IMR-90 (cell line): ENCODE data around the gene FAM227B. TPM values are rescaled to one million over a fixed set of nuclear protein-coding genes. Genes with fewer than 3 reads are reported as not detected.

ENCODE experiments used
- ATAC-seq: fragments of 200-7000 bp; cut with Tn5 transposase; 2 replicates; pipeline ENCODE4 v1.9.1; 2020; ENCODE audit warnings: low read depth, mild to moderate bottlenecking, moderate library complexity
- BruUV-seq: library from RNA; stranded (reverse); fragments of 400-500 nt; replicated peaks from 2 replicates; lab custom pipeline; 2021; lab: Mats Ljungman, UMichigan
- CTCF ChIA-PET: fragments of 300-600 bp; formaldehyde crosslinking; extraction: SDS; loops from one replicate; lab custom pipeline; 2021; ENCODE audit warnings: antibody characterized with exemption; lab: Yijun Ruan, JAX
- POLR2A ChIA-PET: fragments of 300-600 bp; sonication (Branson Sonifier 250); formaldehyde crosslinking; loops from one replicate; lab custom pipeline; 2022; ENCODE audit warnings: antibody characterized with exemption; ENCODE audit not compliant: unreplicated experiment; lab: Charles Lee
- DNase-seq: peaks from one replicate; pipeline ENCODE4 v3.0.0; 2013
- H2AFZ ChIP-seq: replicated peaks from 2 replicates; pipeline ENCODE3; 2013; ENCODE audit warnings: low read length, mild to moderate bottlenecking; ENCODE audit not compliant: poor library complexity
- H2AK5ac ChIP-seq: 2 replicates; pipeline ENCODE4 v1.6.1; 2013; ENCODE audit warnings: low read depth, low read length, inconsistent platforms
- H2AK9ac ChIP-seq: replicated peaks from 2 replicates; pipeline ENCODE3; 2013; ENCODE audit warnings: mild to moderate bottlenecking, low read depth, low read length, moderate library complexity; ENCODE audit not compliant: poor library complexity
- H2BK120ac ChIP-seq: 2 replicates; pipeline ENCODE4 v1.6.1; 2013; ENCODE audit warnings: low read depth, low read length, inconsistent platforms
- H2BK15ac ChIP-seq: 3 replicates; pipeline ENCODE4 v1.6.1; 2013; ENCODE audit warnings: low read depth, low read length, inconsistent platforms
- H2BK20ac ChIP-seq: 2 replicates; pipeline ENCODE4 v1.6.1; 2013; ENCODE audit warnings: low read depth, mild to moderate bottlenecking, inconsistent platforms, low read length, moderate library complexity
- H2BK5ac ChIP-seq: 2 replicates; pipeline ENCODE4 v1.6.1; 2013; ENCODE audit warnings: mild to moderate bottlenecking, low read depth, low read length, inconsistent platforms; ENCODE audit not compliant: poor library complexity, severe bottlenecking
- H3K14ac ChIP-seq: replicated peaks from 2 replicates; pipeline ENCODE4 v1.6.1; 2013; ENCODE audit warnings: low read depth, low read length, inconsistent platforms
- H3K18ac ChIP-seq: 2 replicates; pipeline ENCODE4 v1.6.1; 2013; ENCODE audit warnings: low read depth, low read length, control low read depth
- H3K23ac ChIP-seq: 2 replicates; pipeline ENCODE4 v1.6.1; 2013; ENCODE audit warnings: low read depth, low read length, inconsistent platforms
- H3K27ac ChIP-seq: 2 replicates; pipeline ENCODE4 v1.5.1; 2013; ENCODE audit warnings: mild to moderate bottlenecking, control low read depth, low read length; ENCODE audit not compliant: insufficient read depth
- H3K27me3 ChIP-seq: 2 replicates; pipeline ENCODE4 v1.6.1; 2013; ENCODE audit warnings: low read length; ENCODE audit not compliant: control insufficient read depth, insufficient read depth
- H3K36me3 ChIP-seq: 2 replicates; pipeline ENCODE4 v1.6.1; 2013; ENCODE audit warnings: low read length, mixed read lengths; ENCODE audit not compliant: control insufficient read depth, insufficient read depth
- H3K4ac ChIP-seq: 2 replicates; pipeline ENCODE4 v1.6.1; 2013; ENCODE audit warnings: low read depth, low read length, inconsistent platforms
- H3K4me1 ChIP-seq: 2 replicates; pipeline ENCODE4 v1.6.1; 2013; ENCODE audit warnings: low read length, mixed read lengths; ENCODE audit not compliant: control insufficient read depth, insufficient read depth
- H3K4me2 ChIP-seq: 2 replicates; pipeline ENCODE4 v1.6.1; 2013; ENCODE audit warnings: low read depth, mild to moderate bottlenecking, control low read depth, low read length, moderate library complexity
- H3K4me3 ChIP-seq: 2 replicates; pipeline ENCODE4 v1.5.1; 2013; ENCODE audit warnings: low read depth, mild to moderate bottlenecking, control low read depth, low read length, moderate library complexity; ENCODE audit not compliant: insufficient read depth
- H3K56ac ChIP-seq: 2 replicates; pipeline ENCODE4 v1.6.1; 2013; ENCODE audit warnings: low read length, inconsistent platforms; ENCODE audit not compliant: insufficient read depth; ENCODE audit errors: extremely low read depth
- H3K79me1 ChIP-seq, 2 experiments: 2 replicates each; pipeline ENCODE4 v1.6.1; 2013; ENCODE audit warnings: low read length in 2 of 2, inconsistent platforms in 1 of 2, low read depth in 1 of 2
- H3K9ac ChIP-seq: 2 replicates; pipeline ENCODE4 v1.6.1; 2013; ENCODE audit warnings: low read depth, low read length, control low read depth
- H3K9me1 ChIP-seq: 2 replicates; pipeline ENCODE4 v1.6.1; 2013; ENCODE audit warnings: low read length, inconsistent platforms; ENCODE audit not compliant: insufficient read depth
- H3K9me3 ChIP-seq: 2 replicates; pipeline ENCODE4 v1.6.1; 2013; ENCODE audit warnings: low read length; ENCODE audit not compliant: control insufficient read depth, insufficient read depth
- H4K20me1 ChIP-seq: 2 replicates; pipeline ENCODE4 v1.6.1; 2013; ENCODE audit warnings: low read length, inconsistent platforms; ENCODE audit not compliant: insufficient read depth
- H4K5ac ChIP-seq: 2 replicates; pipeline ENCODE4 v1.6.1; 2013; ENCODE audit warnings: mild to moderate bottlenecking, low read depth, low read length, control low read depth
- H4K8ac ChIP-seq, 2 experiments: 2 replicates each; pipeline ENCODE4 v1.6.1; 2013; ENCODE audit warnings: low read depth in 2 of 2, low read length in 2 of 2, control low read depth in 1 of 2, inconsistent platforms in 1 of 2
- H4K91ac ChIP-seq: 2 replicates; pipeline ENCODE4 v1.6.1; 2013; ENCODE audit warnings: low read depth, low read length, inconsistent platforms; ENCODE audit not compliant: insufficient read depth
- CEBPB ChIP-seq: IDR thresholded peaks from 2 replicates; pipeline ENCODE4 v1.6.1; 2012; ENCODE audit warnings: low read depth, low read length, improper control_type of control experiment
- ELK1 ChIP-seq: fragments of 150-350 bp; IDR thresholded peaks from 2 replicates; pipeline ENCODE4 v1.6.1; 2016; ENCODE audit warnings: low read depth, mild to moderate bottlenecking, low read length, moderate library complexity, borderline replicate concordance
- MAFK ChIP-seq: IDR thresholded peaks from 2 replicates; pipeline ENCODE4 v1.6.1; 2012; ENCODE audit warnings: low read depth, low read length, improper control_type of control experiment
- MAZ ChIP-seq: IDR thresholded peaks from 2 replicates; pipeline ENCODE4 v1.6.1; 2012; ENCODE audit warnings: low read depth, mild to moderate bottlenecking, low read length, improper control_type of control experiment, moderate library complexity, borderline replicate concordance
- MXI1 ChIP-seq: IDR thresholded peaks from 2 replicates; pipeline ENCODE4 v1.6.1; 2012; ENCODE audit warnings: low read depth, mild to moderate bottlenecking, low read length, moderate library complexity, borderline replicate concordance
- NFE2L2 ChIP-seq: fragments of 150-350 bp; IDR thresholded peaks from 2 replicates; pipeline ENCODE4 v1.6.1; 2016; ENCODE audit warnings: low read depth, mild to moderate bottlenecking, low read length
- POLR2A ChIP-seq: IDR thresholded peaks from 2 replicates; pipeline ENCODE4 v1.6.1; 2012; ENCODE audit warnings: mild to moderate bottlenecking, low read depth, low read length
- USF2 ChIP-seq: fragments of 150-350 bp; IDR thresholded peaks from 2 replicates; pipeline ENCODE4 v1.6.1; 2017; ENCODE audit warnings: mild to moderate bottlenecking, antibody characterized with exemption, low read length, low read depth
- WGBS, 2 experiments: methylation state at CpG; one replicate each; pipeline versions ENCODE4 v1.1.5 to v1.1.7; 2013; ENCODE audit warnings: missing lambda C conversion rate in 2 of 2; ENCODE audit not compliant: insufficient read length in 1 of 2; ENCODE audit errors: extremely low coverage in 2 of 2; 5-methylcytosine and 5-hydroxymethylcytosine counted together
- dilution Hi-C: fragments of 300-500 bp; cut with HindIII; formaldehyde crosslinking; loops from one replicate; pipeline ENCODE4 v1.14.3; 2018; ENCODE audit warnings: low sequenced_read_pairs; ENCODE audit not compliant: unreplicated experiment
- in situ Hi-C: fragments of 300-500 bp; cut with MboI; formaldehyde crosslinking; loops from 3 replicates; pipeline ENCODE4 v1.14.3; 2019; ENCODE audit warnings: low sequenced_read_pairs, inconsistent platforms, mixed read lengths
- intact Hi-C: fragments of 100-400 bp; cut with micrococcal nuclease; formaldehyde crosslinking; loops from 2 replicates; pipeline ENCODE4 v1.10.0; 2022
- polyA plus RNA-seq, 3 experiments: library from polyadenylated mRNA; depleted of rRNA; stranded (reverse); fragments of >200 nt; gene quantifications; 2 replicates each; pipeline ENCODE4 v1.2.3, GENCODE V29; 2012; ENCODE audit warnings: low replicate concordance in 1 of 3
- total RNA-seq: library from RNA; depleted of rRNA; stranded (reverse); fragments of >200 nt; gene quantifications from 2 replicates; pipeline ENCODE4 v1.2.3, GENCODE V29; 2012

FAM227B gene
- total and polyA plus RNA-seq, 2 of the 4 experiments (the other 2 are of a cell fraction), result 1.8 to 3.0 TPM

- no peak for TF ChIP-seq MXI1
Measured at GRCh38 chr15:49286649-49287404, 333.8 kb downstream of the FAM227B start (continued).

GRCh38 chr15:49282366-49282765 is 338.3 kb downstream of the FAM227B start:
- ATAC-seq (peak; percentile 92), DNase-seq (peak; percentile 88)
- ChIA-PET POLR2A (interaction anchor here (1.0 kb wide), 1 partner anchor 769 kb away, joined by 4 read pairs; no protein-coding TSS in a partner anchor), CTCF (no interaction called here)
- H3K9ac ChIP-seq, result no peak overlapping the region
- peak overlapping the region; percentile 93 for H2BK120ac ChIP-seq
- H2BK20ac ChIP-seq, result peak overlapping the region; percentile 95; the same call in 1 of the 2 replicates
- in situ Hi-C loops, result no loop called here
- WGBS, 2 experiments, result no CpG with 5 or more reads among the region's 1 CpG
- no peaks in the 10 kb centered on the region for H3K27me3 ChIP-seq
- H3K56ac ChIP-seq, result no peak overlapping the region
- H3K14ac ChIP-seq, result no peak overlapping the region
- peak overlapping the region in 1 of 2 experiments; percentile 87; a peak in 1 of 4 replicates for H4K8ac ChIP-seq
- peak overlapping the region; percentile 96; the same call in 1 of the 2 replicates for H3K27ac ChIP-seq
- H3K36me3 ChIP-seq, result peaks cover 9% of the 10 kb centered on the region
- peaks cover 0 to 4% of the 10 kb centered on the region in 2 experiments; a peak in 1 of 4 replicates for H3K79me1 ChIP-seq
- no peaks in the 10 kb centered on the region for H4K20me1 ChIP-seq
- TF ChIP-seq MAFK, result no peak
- no peak for TF ChIP-seq MXI1
- TF ChIP-seq ELK1, result no peak
- no peak for TF ChIP-seq MAZ
- no peak for TF ChIP-seq USF2
- TF ChIP-seq NFE2L2, result no peak
- no peak for TF ChIP-seq CEBPB
- no peak for TF ChIP-seq POLR2A
- peak overlapping the region; percentile 91 for H2BK5ac ChIP-seq
- BruUV-seq, result no TSS peak
- no peak overlapping the region for H3K4me3 ChIP-seq
- H2AK5ac ChIP-seq, result no peak overlapping the region
- H3K18ac ChIP-seq, result peak overlapping the region; percentile 98; the same call in 1 of the 2 replicates
- no peak overlapping the region; the same call in 1 of the 2 replicates for H3K4ac ChIP-seq
- H3K9me1 ChIP-seq, result no peaks in the 10 kb centered on the region; the same call in 1 of the 2 replicates
- no peak overlapping the region for H2AFZ ChIP-seq
- no peak overlapping the region for H4K91ac ChIP-seq
- H4K5ac ChIP-seq, result peak overlapping the region; percentile 98
- H3K4me1 ChIP-seq, result peaks cover 10% of the 10 kb centered on the region
- H3K9me3 ChIP-seq, result no peaks in the 10 kb centered on the region
- intact Hi-C loops, result no loop called here
- H2AK9ac ChIP-seq, result no peak overlapping the region
- H3K23ac ChIP-seq, result no peak overlapping the region; the same call in 1 of the 2 replicates
- peak overlapping the region; percentile 11; the same call in 1 of the 2 replicates for H3K4me2 ChIP-seq
- no peak overlapping the region for H2BK15ac ChIP-seq
- dilution Hi-C loops, result no loop called here
